Tibial nerve (tissue), 3 donors: ENCODE measurements around the gene TNS2.
A peak's percentile ranks its signal among the peaks of the same experiment; 100 is the strongest.

Experiments
- POLR2A ChIP-seq, 2 donors: fragments of 450-650 bp; IDR thresholded peaks; one replicate each; pipeline ENCODE4 v1.6.1; 2017; ENCODE audit warnings: antibody characterized with exemption in 2 of 2, mild to moderate bottlenecking in 2 of 2, moderate library complexity in 2 of 2
- TF ChIP-seq, protein P1 (sequence below), 5 experiments: fragments of 200-600 bp in 3 of 5; fragments of 450-650 bp in 2 of 5; sonication (generic) in 3 of 5; IDR thresholded peaks; one replicate each; pipeline ENCODE4 v1.5.1; 2016 to 2019; ENCODE audit warnings: antibody characterized with exemption in 5 of 5, mild to moderate bottlenecking in 3 of 5, moderate library complexity in 2 of 5

DNA sequence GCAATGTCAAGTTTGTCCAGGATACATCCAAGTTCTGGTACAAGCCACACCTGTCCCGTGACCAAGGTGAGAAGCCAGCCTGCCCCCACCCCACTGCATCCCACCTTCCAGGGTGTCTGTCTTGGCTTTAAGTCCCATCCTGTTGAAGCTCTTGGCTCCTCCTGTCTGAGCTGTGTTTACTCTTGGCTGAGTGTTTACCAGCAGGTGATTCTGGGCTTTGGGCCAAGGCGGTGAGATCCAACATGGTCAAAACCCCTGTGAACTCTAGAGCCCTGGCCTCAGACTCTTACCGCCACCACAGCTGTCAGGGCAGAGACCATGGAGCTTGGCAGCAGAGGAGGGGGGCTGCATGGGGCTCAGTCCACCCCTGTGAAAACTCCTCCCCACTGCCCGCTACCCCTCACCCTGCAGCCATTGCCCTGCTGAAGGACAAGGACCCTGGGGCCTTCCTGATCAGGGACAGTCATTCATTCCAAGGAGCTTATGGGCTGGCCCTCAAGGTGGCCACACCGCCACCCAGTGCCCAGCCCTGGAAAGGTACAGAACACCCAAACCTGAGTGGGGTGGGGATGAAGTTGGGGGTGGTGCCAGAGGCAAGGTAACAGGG, 11.6 kb downstream of the TNS2 start:
- TF ChIP-seq, protein P1, sequence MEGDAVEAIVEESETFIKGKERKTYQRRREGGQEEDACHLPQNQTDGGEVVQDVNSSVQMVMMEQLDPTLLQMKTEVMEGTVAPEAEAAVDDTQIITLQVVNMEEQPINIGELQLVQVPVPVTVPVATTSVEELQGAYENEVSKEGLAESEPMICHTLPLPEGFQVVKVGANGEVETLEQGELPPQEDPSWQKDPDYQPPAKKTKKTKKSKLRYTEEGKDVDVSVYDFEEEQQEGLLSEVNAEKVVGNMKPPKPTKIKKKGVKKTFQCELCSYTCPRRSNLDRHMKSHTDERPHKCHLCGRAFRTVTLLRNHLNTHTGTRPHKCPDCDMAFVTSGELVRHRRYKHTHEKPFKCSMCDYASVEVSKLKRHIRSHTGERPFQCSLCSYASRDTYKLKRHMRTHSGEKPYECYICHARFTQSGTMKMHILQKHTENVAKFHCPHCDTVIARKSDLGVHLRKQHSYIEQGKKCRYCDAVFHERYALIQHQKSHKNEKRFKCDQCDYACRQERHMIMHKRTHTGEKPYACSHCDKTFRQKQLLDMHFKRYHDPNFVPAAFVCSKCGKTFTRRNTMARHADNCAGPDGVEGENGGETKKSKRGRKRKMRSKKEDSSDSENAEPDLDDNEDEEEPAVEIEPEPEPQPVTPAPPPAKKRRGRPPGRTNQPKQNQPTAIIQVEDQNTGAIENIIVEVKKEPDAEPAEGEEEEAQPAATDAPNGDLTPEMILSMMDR (IDR thresholded peaks at IDR 0.05) = peak in 1 of 5 experiments; percentile 12
- TF ChIP-seq POLR2A (IDR thresholded peaks at IDR 0.05) = no peak
